ENCODE results near the gene PPP1R14C. TPM values are rescaled to one million over a fixed set of nuclear protein-coding genes. Genes with fewer than 3 reads are reported as not detected.
"Not testable (repeated sequence)": the region's sequence is repeated elsewhere in the genome, so short reads cannot be mapped to it uniquely, and the experiment has no call there.

The PPP1R14C gene
- total RNA-seq, 2 donors from 2014 or later, result 1.2 TPM; not detected in 1

GRCh38 chr6:150134280-150134920 is 8.4 kb upstream of the PPP1R14C start:
- intact Hi-C loops (cut with DNase I), result no loop called here

GRCh38 chr6:150137711-150138110 is 5.1 kb upstream of the PPP1R14C start:
- intact Hi-C loops (cut with DNase I); DNase-seq (ENCODE audit: low spot score): not testable (repeated sequence)

More at GRCh38 chr6:150134280-150134920, 8.4 kb upstream of the PPP1R14C start:
- DNase-seq (ENCODE audit: low spot score), result no peak

- intact Hi-C loops (cut with DNase I), result no loop called here
Measured at GRCh38 chr6:150138638-150139037, 4.2 kb upstream of the PPP1R14C start.

GRCh38 chr6:150139533-150139932 is 3.3 kb upstream of the PPP1R14C start:
- DNase-seq (ENCODE audit: low spot score), result no peak
- intact Hi-C loops (cut with DNase I), result no loop called here

More at GRCh38 chr6:150138638-150139037, 4.2 kb upstream of the PPP1R14C start:
- DNase-seq (ENCODE audit: low spot score), result no peak

GRCh38 chr6:150140236-150140969 is 2.4 kb upstream of the PPP1R14C start:
- DNase-seq (ENCODE audit: low spot score), result no peak
- intact Hi-C loops (cut with DNase I), result no loop called here

- intact Hi-C loops (cut with DNase I), result no loop called here
- DNase-seq (ENCODE audit: low spot score), result no peak
Measured at GRCh38 chr6:150142097-150142669, 661 bp upstream of the PPP1R14C start.

GRCh38 chr6:150143516-150144293 is 861 bp downstream of the PPP1R14C start:
- no peak for DNase-seq (ENCODE audit: low spot score)
- intact Hi-C loops (cut with DNase I), result no loop called here

- DNase-seq (ENCODE audit: low spot score), result no peak
- intact Hi-C loops (cut with DNase I), result no loop called here
Measured at GRCh38 chr6:150144294-150144868, 1.5 kb downstream of the PPP1R14C start.

- intact Hi-C loops (cut with DNase I), result no loop called here
- no peak for DNase-seq (ENCODE audit: low spot score)
Measured at GRCh38 chr6:150145427-150145826, 2.6 kb downstream of the PPP1R14C start.

GRCh38 chr6:150145830-150146229 is 3.0 kb downstream of the PPP1R14C start:
- intact Hi-C loops (cut with DNase I), result no loop called here
- DNase-seq (ENCODE audit: low spot score), result no peak

GRCh38 chr6:150146436-150146835 is 3.6 kb downstream of the PPP1R14C start:
- intact Hi-C loops (cut with DNase I), result no loop called here
- no peak for DNase-seq (ENCODE audit: low spot score)

- intact Hi-C loops (cut with DNase I), result no loop called here
- DNase-seq (ENCODE audit: low spot score), result no peak
Measured at GRCh38 chr6:150149146-150149545, 6.3 kb downstream of the PPP1R14C start.

- intact Hi-C loops (cut with DNase I), result no loop called here
Measured at GRCh38 chr6:150150458-150150820, 7.6 kb downstream of the PPP1R14C start.

GRCh38 chr6:150150821-150151646 is 8.2 kb downstream of the PPP1R14C start:
- DNase-seq (ENCODE audit: low spot score), result no peak
- intact Hi-C loops (cut with DNase I), result no loop called here

More at GRCh38 chr6:150150458-150150820, 7.6 kb downstream of the PPP1R14C start:
- no peak for DNase-seq (ENCODE audit: low spot score)

GRCh38 chr6:150152891-150153876 is 10.3 kb downstream of the PPP1R14C start:
- DNase-seq (ENCODE audit: low spot score), result no peak
- intact Hi-C loops (cut with DNase I), result no loop called here

GRCh38 chr6:150153905-150154492 is 11.2 kb downstream of the PPP1R14C start:
- intact Hi-C loops (cut with DNase I), result no loop called here
- DNase-seq (ENCODE audit: low spot score), result no peak

- no peak for DNase-seq (ENCODE audit: low spot score)
- intact Hi-C loops (cut with DNase I), result no loop called here
Measured at GRCh38 chr6:150156460-150156859, 13.6 kb downstream of the PPP1R14C start.

All from posterior vena cava (tissue), 2 donors.